ENCODE results near the gene PTPA. TPM values are rescaled to one million over a fixed set of nuclear protein-coding genes. Genes with fewer than 3 reads are reported as not detected.

Gene PTPA
- total RNA-seq, 1 experiment from 2014 or later: 79.7 TPM

- no peak for DNase-seq
- Histone ChIP-seq H3K27ac (no peak overlapping the region), H3K36me3 (peaks cover 6% of the 10 kb centered on the region), H3K9me3 (replicated peaks) (no peaks in the 10 kb centered on the region), H3K4me1 (no peaks in the 10 kb centered on the region), H3K27me3 (no peaks in the 10 kb centered on the region), H3K4me3 (no peak overlapping the region)
Observed at GRCh38 chr9:129133082-129133481, 21.9 kb downstream of the PTPA start.

- peaks cover 5% of the 10 kb centered on the region for H3K36me3 ChIP-seq
- no peaks in the 10 kb centered on the region for H3K27me3 ChIP-seq
- DNase-seq: no peak
- no peak overlapping the region for H3K4me3 ChIP-seq
- H3K9me3 ChIP-seq (replicated peaks): no peaks in the 10 kb centered on the region
- H3K4me1 ChIP-seq: peaks cover 9% of the 10 kb centered on the region
- H3K27ac ChIP-seq: no peak overlapping the region
Observed at GRCh38 chr9:129135476-129135875, 24.3 kb downstream of the PTPA start.

GRCh38 chr9:129136446-129137035, 25.3 kb downstream of the PTPA start:
- H3K9me3 ChIP-seq (replicated peaks): no peaks in the 10 kb centered on the region
- H3K36me3 ChIP-seq: no peaks in the 10 kb centered on the region; the same call in 1 of the 2 replicates
- peaks cover 18% of the 10 kb centered on the region for H3K4me1 ChIP-seq
- no peaks in the 10 kb centered on the region for H3K27me3 ChIP-seq
- H3K27ac ChIP-seq: no peak overlapping the region
- DNase-seq: no peak
- no peak overlapping the region for H3K4me3 ChIP-seq

GRCh38 chr9:129137292-129138143, 26.3 kb downstream of the PTPA start:
- Histone ChIP-seq H3K4me3 (no peak overlapping the region), H3K27me3 (no peaks in the 10 kb centered on the region), H3K9me3 (replicated peaks) (no peaks in the 10 kb centered on the region), H3K36me3 (no peaks in the 10 kb centered on the region; the same call in 1 of the 2 replicates), H3K4me1 (peaks cover 27% of the 10 kb centered on the region), H3K27ac (no peak overlapping the region)
- no peak for DNase-seq

GRCh38 chr9:129138144-129138462, 26.9 kb downstream of the PTPA start:
- Histone ChIP-seq H3K27me3 (no peaks in the 10 kb centered on the region), H3K36me3 (no peaks in the 10 kb centered on the region; the same call in 1 of the 2 replicates), H3K27ac (no peak overlapping the region), H3K4me1 (peaks cover 33% of the 10 kb centered on the region), H3K9me3 (replicated peaks) (no peaks in the 10 kb centered on the region), H3K4me3 (no peak overlapping the region)
- DNase-seq: no peak

GRCh38 chr9:129138476-129139232, 27.4 kb downstream of the PTPA start:
- Histone ChIP-seq H3K27me3 (no peaks in the 10 kb centered on the region), H3K4me3 (no peak overlapping the region), H3K27ac (no peak overlapping the region), H3K9me3 (replicated peaks) (no peaks in the 10 kb centered on the region), H3K36me3 (no peaks in the 10 kb centered on the region; the same call in 1 of the 2 replicates), H3K4me1 (peaks cover 38% of the 10 kb centered on the region)
- DNase-seq: no peak

GRCh38 chr9:129139233-129139992, 28.2 kb downstream of the PTPA start:
- Histone ChIP-seq H3K36me3 (no peaks in the 10 kb centered on the region; the same call in 1 of the 2 replicates), H3K27me3 (no peaks in the 10 kb centered on the region), H3K27ac (peak overlapping the region; percentile 100), H3K4me1 (peaks cover 42% of the 10 kb centered on the region), H3K9me3 (replicated peaks) (no peaks in the 10 kb centered on the region), H3K4me3 (peak overlapping the region; percentile 26)
- DNase-seq: peak; percentile 83 to 93

- Histone ChIP-seq H3K9me3 (replicated peaks) (no peaks in the 10 kb centered on the region), H3K4me1 (peaks cover 42% of the 10 kb centered on the region), H3K36me3 (no peaks in the 10 kb centered on the region), H3K27me3 (no peaks in the 10 kb centered on the region), H3K27ac (peak overlapping the region; percentile 100), H3K4me3 (peak overlapping the region; percentile 47)
- peak; percentile 99 to 100 for DNase-seq
Observed at GRCh38 chr9:129139993-129140396, 28.8 kb downstream of the PTPA start.

- H3K36me3 ChIP-seq: no peaks in the 10 kb centered on the region
- H3K4me1 ChIP-seq: peaks cover 46% of the 10 kb centered on the region
- H3K9me3 ChIP-seq (replicated peaks): no peaks in the 10 kb centered on the region
- H3K4me3 ChIP-seq: peak overlapping the region; percentile 47
- peak overlapping the region; percentile 100 for H3K27ac ChIP-seq
- peak; percentile 73 to 76 for DNase-seq
- no peaks in the 10 kb centered on the region for H3K27me3 ChIP-seq
Observed at GRCh38 chr9:129140397-129141065, 29.3 kb downstream of the PTPA start.

GRCh38 chr9:129141066-129142041, 30.1 kb downstream of the PTPA start:
- Histone ChIP-seq H3K36me3 (no peaks in the 10 kb centered on the region), H3K27me3 (no peaks in the 10 kb centered on the region), H3K4me1 (peaks cover 54% of the 10 kb centered on the region), H3K4me3 (peak overlapping the region; percentile 12; the same call in 1 of the 2 replicates), H3K27ac (peak overlapping the region; percentile 100), H3K9me3 (replicated peaks) (no peaks in the 10 kb centered on the region)
- DNase-seq: peak; percentile 89 to 95

- no peak for DNase-seq
- Histone ChIP-seq H3K9me3 (replicated peaks) (no peaks in the 10 kb centered on the region), H3K4me3 (no peak overlapping the region), H3K27me3 (no peaks in the 10 kb centered on the region), H3K36me3 (no peaks in the 10 kb centered on the region), H3K4me1 (peaks cover 62% of the 10 kb centered on the region), H3K27ac (no peak overlapping the region; the same call in 1 of the 2 replicates)
Observed at GRCh38 chr9:129142138-129142935, 31.1 kb downstream of the PTPA start.

GRCh38 chr9:129143031-129143927, 32.1 kb downstream of the PTPA start:
- H3K9me3 ChIP-seq (replicated peaks): no peaks in the 10 kb centered on the region
- peaks cover 64% of the 10 kb centered on the region for H3K4me1 ChIP-seq
- no peaks in the 10 kb centered on the region for H3K27me3 ChIP-seq
- H3K27ac ChIP-seq: no peak overlapping the region
- DNase-seq: peak; percentile 77 to 86
- no peaks in the 10 kb centered on the region for H3K36me3 ChIP-seq
- no peak overlapping the region for H3K4me3 ChIP-seq

Data from SJCRH30 (cell line).